Esophagus squamous epithelium (tissue), 4 donors: ENCODE measurements around the gene MTMR3.

ENCODE experiments used
- POLR2A ChIP-seq, 4 donors: fragments of 450-650 bp; IDR thresholded peaks; one replicate each; pipeline ENCODE4 v1.6.1; 2017; ENCODE audit warnings: antibody characterized with exemption in 4 of 4, mild to moderate bottlenecking in 4 of 4, moderate library complexity in 3 of 4
- TF ChIP-seq, protein P1 (sequence below), 6 experiments: fragments of 450-650 bp in 4 of 6; fragments of 200-600 bp in 2 of 6; sonication (generic) in 2 of 6; IDR thresholded peaks; one replicate each; pipeline ENCODE4 v1.5.1; 2016 to 2019; ENCODE audit warnings: antibody characterized with exemption in 6 of 6, mild to moderate bottlenecking in 4 of 6, moderate library complexity in 4 of 6

DNA sequence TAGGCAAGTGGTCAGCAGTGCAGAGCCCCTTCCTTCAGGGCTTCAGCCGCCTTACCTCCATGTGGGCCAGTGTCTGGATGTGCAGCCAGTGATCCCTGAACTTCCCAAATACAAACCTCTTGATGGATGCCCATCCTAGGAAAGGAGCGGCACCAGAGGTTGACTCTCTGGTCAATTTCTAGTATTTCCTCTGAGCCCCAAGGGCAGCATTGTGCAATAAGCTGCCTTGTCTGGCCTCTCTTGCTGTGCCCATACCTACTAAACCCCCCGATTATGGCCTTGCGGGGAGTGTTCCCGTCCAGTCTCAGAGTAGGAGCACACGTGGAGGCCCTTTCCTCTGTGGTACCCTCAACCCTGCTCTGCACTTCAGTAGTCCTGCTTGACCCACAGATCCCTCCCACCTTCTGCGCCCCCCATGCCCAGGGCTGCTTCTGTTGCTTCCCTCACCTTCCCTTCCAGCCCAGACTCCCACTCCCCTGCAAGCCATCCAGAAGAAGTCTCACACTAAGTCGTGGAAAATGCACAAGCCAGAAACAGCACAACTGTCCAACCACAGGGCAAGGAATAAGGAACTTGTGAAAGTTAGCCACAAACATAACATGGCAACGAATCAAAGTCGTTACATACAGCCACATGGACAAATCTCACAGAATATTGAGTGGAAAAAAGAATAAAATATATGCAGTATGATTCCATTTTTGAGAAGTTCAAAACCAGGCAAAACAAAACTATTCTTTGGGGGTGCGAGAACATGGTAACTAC is 157.7 kb downstream of the MTMR3 start:
- TF ChIP-seq POLR2A (IDR thresholded peaks at IDR 0.05): no peak
- TF ChIP-seq, protein P1, sequence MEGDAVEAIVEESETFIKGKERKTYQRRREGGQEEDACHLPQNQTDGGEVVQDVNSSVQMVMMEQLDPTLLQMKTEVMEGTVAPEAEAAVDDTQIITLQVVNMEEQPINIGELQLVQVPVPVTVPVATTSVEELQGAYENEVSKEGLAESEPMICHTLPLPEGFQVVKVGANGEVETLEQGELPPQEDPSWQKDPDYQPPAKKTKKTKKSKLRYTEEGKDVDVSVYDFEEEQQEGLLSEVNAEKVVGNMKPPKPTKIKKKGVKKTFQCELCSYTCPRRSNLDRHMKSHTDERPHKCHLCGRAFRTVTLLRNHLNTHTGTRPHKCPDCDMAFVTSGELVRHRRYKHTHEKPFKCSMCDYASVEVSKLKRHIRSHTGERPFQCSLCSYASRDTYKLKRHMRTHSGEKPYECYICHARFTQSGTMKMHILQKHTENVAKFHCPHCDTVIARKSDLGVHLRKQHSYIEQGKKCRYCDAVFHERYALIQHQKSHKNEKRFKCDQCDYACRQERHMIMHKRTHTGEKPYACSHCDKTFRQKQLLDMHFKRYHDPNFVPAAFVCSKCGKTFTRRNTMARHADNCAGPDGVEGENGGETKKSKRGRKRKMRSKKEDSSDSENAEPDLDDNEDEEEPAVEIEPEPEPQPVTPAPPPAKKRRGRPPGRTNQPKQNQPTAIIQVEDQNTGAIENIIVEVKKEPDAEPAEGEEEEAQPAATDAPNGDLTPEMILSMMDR (IDR thresholded peaks at IDR 0.05): no peak
